ENCODE data around the gene UBE2D4.
"Not testable (repeated sequence)": the region's sequence is repeated elsewhere in the genome, so short reads cannot be mapped to it uniquely, and the experiment has no call there.

Gene UBE2D4

DNA sequence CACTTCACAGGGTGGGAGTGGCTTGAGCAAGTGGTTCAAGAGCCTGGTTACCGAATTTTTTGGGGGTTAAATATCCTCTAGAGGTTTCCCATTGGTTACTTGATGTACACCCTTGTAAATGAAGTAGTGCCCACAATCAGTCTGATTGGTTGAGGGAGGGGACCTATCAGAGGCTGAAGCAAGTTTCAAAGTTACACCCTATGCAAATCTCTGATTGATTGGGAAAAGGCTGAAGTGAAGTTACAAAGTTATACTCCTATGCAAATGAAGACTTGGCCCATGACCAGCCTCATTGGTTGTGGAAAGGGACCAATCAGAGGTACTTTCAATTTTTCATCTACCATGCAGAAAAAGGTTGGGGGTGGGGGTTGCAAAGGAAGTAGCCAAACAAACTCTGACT lies 34.7 kb downstream of the UBE2D4 start:
- FAIRE-seq: no peak
- no peak for DNase-seq (ENCODE audit: insufficient read length, low spot score)

DNA sequence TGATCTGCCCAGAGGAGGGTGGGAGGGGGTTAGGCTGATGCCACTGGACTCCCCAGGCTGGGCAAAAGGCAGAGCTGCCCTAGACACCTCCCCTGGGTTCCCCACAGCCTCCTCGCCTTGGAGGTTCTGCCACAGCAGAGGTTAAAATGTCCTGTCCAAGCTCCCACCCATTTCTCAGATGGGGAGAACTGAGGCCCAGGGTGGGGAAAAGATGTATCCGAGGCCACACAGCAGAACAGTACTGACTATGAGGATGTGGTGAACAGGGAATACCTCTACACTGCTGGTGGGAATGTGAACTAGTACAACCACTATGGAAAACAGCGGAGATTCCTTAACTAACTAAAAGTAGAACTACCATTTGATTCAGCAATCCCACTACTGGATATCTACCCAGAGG lies 40.2 kb downstream of the UBE2D4 start:
- DNase-seq (ENCODE audit: insufficient read length, low spot score); FAIRE-seq: not testable (repeated sequence)

DNA sequence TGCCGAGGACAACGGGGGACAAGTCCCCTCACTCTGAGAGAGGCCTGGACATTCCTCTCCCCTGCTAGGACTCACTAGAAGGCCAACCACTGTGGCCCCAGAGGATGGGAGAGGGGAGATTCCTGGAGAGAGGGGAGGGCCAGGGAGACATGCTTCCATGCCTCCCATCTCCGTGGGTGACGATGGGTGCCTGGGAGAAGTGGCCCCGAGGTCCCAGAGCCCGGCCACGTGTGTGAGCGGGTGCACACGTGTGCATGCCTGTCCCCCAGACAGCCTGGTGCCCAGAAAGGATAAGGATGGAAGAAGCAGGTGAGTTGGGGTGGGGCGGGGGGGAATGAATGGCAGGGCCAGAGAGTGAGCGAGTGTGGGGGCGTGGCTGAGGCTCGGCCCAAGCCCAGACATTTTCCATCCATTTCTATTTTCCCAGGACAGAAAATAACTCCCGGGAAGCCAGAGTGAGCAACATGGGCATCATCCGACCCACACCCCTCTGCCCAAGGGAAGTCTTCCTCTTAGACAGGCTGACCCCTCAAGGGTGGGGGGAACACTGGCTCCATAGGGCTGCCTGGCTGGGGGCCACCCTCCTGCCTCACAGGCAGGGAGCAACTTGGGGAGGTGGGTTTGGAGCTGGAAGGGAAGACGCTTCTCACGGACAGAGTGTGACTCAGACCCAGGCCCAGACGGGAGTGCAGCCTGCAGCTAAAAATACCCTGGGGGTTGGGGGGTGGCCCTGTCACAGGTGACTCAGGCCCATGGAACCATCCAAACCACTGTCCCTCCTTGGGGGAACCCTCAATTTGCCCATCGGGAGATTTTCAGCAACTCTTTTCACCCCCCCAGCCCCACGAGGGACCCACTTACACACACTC lies 42.2 kb downstream of the UBE2D4 start:
- not testable (repeated sequence) for FAIRE-seq

DNA sequence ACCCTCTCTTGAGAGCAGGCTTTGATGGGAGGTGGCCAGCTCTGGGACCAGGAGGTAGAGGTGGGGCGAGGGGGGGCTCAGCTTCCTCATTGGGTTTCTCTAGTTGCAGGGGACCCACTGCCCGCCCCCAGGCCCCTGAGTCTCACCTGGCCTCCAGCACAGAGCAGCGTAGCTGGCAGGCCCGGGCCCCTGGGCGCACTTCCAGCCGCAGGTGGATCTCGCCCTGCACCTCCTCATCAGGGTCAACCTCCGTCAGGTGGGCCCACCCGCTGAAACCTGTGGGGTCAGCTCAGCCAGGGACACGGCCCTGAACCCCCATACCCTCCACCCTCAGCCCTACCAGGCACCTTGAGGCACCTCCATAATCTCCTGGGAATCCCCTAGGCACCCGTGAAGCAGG lies 43.4 kb downstream of the UBE2D4 start:
- DNase-seq (ENCODE audit: insufficient read length, low spot score); FAIRE-seq: not testable (repeated sequence)

More for the DNA sequence above, 42.2 kb downstream of the UBE2D4 start:
- DNase-seq (ENCODE audit: insufficient read length, low spot score): not testable (repeated sequence)

DNA sequence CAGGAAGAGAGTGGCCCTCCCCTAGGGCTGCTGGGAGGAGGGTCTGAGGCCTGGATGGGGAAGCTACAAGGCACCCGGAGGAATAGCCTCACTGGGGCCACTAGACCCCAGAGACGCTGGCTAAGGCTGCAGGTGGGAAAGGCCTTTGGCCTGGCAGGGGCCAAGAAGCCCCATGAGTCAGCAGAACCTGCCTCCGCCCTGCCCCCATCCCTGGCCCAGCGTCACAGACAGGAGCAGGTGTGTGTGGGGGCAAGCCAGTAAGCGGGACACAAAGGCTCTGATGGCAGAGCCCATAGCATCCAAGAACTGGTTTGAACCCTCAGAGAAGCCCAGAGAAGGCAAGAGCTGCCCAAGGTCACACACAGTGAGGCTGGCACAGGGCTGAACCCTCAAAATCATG lies 44.5 kb downstream of the UBE2D4 start:
- not testable (repeated sequence) for FAIRE-seq

DNA sequence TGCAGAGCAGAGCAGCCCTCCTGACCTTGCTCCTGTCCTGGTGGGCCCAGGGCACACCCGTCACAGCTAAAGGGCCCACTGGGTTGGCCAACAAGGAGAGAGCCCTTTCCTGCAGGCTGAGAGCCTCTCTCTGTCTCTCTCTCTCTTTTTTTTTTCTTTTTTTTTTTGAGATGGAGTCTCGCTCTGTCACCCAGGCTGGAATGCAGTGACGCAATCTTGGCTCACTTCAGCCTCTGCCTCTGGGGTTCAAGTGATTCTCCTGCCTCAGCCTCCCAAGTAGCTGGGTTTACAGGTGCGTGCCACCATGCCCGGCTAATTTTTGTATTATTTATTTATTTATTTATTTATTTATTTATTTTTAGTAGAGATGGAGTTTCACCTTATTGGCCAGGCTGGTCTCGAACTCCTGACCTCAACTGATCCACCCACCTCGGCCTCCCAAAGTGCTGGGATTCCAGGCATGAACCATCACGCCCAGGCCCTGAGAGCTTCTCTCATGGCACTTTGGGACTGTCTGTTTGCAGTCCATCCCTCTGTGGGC lies 47.9 kb downstream of the UBE2D4 start:
- DNase-seq (ENCODE audit: insufficient read length, low spot score); FAIRE-seq: not testable (repeated sequence)

More for the DNA sequence above, 44.5 kb downstream of the UBE2D4 start:
- not testable (repeated sequence) for DNase-seq (ENCODE audit: insufficient read length, low spot score)

DNA sequence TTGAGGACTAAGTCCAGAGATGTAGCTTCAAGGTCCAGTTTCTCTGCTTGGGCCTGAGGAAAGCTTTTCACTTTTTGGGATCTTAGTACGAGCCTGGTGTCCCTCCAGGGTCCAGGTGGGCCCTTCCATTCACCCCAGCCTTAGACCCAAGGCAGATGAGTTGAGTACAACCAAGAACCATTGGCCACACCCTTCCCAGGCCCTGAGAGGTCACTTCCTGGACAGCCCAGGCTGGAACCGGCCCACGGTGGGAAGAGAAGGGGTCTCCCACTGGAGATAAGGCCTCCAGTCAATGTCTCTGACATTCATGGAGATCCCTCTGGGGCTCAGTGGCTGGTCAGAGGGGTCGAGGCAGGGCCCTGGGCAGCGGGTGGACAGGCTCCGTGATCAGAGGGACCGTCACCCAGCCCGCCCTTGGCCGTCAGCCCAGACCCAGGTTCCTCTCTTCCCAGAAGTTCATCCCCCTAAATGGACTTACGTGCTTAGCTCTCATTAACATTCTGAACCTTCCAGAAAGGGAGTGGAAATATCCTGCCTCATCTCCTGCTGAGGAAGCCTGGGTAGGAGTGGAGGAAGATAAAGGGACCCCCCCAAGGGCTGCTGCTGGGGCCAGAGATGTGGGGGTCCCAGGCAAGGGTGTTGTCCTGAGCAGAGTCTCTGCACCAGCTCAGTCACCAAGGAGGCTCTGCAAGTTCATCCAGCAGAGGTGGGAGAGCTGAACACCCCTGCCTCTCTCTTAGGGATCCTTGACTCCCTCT lies 48.7 kb downstream of the UBE2D4 start:
- FAIRE-seq; DNase-seq (ENCODE audit: insufficient read length, low spot score): not testable (repeated sequence)

DNA sequence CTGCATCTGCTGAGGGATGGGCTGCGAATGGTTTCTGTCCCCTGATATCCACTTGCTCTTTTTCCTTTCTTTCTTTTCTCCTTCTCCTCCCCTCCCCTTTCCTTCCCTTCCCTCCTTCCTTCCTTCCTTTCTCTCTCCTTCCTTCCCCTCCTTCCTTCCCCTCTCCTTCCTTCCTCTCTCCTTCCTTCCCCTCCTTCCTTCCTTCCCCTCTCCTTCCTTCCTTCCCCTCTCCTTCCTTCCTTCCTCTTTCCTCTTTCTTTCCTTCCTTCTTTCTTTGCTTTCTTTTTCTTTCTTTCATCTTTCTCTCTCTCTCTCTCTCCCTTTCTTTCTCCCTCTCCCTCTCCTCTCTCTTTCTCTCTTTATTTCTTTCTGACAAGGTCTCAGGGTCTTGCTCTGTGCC lies 51.3 kb downstream of the UBE2D4 start:
- FAIRE-seq: no peak
- DNase-seq (ENCODE audit: insufficient read length, low spot score): no peak

DNA sequence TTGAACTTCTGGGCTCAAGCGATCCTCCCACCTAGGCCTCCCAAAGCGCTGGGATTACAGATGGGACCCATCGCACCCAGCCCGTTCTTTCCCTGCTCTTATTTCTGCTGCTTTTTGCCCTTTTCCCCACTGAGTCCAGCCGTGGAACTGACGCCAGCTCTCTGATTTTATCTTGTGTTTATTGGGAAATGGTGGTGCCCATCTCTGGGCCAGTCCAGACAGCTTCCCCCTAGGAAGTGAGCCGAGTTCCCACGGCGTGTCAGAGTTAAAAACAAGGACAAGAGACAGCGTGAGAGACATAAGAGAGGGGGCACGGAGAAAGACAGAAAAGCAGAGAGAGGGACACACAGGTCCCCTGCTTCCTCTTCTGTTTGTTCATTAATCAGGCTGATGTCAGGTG lies 51.9 kb downstream of the UBE2D4 start:
- DNase-seq (ENCODE audit: insufficient read length, low spot score); FAIRE-seq: not testable (repeated sequence)

DNA sequence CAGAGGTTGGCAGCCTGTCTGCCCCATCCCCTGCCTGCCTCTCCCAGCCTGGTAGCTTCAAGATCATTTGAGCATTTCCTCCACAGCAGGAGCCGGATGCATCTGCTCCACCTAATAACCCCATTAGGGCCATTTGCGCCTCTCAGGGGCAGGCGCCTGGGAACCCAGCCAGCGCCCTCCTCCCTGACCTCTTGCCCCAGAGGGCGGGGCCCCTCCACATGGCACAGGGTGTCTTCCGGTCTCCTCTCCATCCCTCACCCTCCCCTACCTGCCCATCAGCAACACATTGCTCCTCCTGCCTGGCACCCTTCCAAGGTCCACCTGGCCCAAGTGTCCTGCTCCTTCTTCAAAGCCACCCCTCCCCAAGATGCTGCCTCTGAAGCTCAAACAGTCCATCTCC lies 56.6 kb downstream of the UBE2D4 start:
- DNase-seq (ENCODE audit: insufficient read length, low spot score); FAIRE-seq: not testable (repeated sequence)

DNA sequence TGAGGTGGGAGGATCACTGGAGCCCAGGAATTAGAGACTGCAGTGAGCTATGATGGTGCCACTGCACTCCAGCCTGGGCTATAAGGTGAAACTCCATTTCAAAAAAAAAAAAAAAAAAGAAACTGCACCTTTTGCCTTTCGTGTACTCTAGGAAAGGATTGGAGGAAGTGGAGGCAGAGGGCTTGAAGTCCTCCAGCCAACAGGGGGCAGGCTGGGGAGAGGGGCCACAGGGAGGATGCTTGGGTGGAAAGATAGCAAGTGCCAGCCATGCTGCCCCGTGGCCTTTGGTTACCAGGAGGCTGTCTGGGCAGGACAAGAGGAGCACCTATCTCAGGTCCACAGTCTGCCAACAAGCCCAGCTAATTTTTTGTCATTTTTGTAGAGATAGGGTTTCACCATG lies 57.5 kb downstream of the UBE2D4 start:
- not testable (repeated sequence) for FAIRE-seq

DNA sequence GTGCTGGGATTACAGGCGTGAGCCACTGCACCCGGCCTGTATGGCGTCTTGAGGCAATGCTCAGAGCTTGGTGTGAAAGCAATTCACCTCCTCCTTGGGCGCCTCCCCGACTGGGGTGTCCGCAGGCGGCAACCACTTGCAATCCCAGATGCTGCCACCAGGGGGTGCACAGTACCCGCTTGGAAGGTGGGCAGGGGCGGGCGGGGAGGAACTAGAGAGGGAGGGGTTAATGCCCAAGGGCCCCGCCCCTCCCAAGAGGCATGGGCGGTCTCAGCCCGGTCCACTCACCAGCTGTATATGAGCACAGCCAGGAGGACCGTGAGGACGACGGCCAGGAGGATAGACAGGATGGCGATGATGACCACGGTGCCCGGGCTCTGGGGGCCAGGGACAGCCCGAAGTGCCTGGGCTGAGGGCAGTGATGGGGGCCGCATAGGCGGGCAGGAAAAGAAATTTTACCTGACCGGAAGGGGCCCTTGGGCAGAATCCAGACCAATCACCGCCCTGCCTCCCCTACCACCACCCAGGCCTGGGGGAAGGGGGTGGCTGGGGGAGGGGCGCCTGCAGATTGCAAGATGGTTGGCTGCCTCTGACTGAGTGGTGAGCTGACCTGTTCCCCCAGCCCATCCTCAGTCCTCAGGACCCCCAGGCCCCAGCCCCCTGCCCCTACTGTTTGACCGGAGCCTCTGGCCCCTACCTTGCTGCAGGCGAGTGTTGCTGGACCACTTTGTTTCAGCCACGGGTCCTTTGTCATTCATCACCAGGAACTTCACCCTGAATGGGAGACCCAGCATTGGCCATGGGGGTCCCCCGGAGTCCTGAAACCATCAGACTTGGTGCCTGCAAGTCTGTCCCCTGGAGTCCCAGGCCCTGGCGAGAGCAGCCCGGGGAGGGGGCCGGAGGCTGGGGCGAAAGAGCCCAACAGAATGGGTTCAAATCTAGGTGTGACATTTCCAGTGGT lies 59.9 kb downstream of the UBE2D4 start:
- peak; percentile 27 for DNase-seq (ENCODE audit: insufficient read length, low spot score)
- FAIRE-seq: not testable (repeated sequence)

More for the DNA sequence above, 57.5 kb downstream of the UBE2D4 start:
- DNase-seq (ENCODE audit: insufficient read length, low spot score): not testable (repeated sequence)

DNA sequence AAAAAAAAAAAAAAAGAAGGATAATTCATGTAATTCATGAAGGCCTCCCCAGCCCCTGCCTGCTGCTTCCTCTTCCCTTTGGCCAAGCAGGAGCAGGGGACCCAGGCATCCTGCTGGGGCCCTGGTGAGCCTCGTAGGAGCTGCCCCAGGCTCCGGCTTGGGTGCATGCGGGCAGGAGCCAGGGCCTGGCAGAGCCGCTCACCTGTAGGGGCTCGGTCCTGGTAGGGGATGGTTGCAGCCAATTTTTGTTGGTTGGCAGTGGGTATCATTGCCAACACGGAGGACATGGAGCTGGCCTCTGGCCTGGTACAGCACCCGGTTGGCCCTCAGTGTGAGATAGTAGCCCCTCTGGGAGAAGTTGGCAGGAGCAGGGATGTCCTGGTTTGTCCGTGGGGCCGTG lies 61.2 kb downstream of the UBE2D4 start:
- FAIRE-seq; DNase-seq (ENCODE audit: insufficient read length, low spot score): not testable (repeated sequence)

DNA sequence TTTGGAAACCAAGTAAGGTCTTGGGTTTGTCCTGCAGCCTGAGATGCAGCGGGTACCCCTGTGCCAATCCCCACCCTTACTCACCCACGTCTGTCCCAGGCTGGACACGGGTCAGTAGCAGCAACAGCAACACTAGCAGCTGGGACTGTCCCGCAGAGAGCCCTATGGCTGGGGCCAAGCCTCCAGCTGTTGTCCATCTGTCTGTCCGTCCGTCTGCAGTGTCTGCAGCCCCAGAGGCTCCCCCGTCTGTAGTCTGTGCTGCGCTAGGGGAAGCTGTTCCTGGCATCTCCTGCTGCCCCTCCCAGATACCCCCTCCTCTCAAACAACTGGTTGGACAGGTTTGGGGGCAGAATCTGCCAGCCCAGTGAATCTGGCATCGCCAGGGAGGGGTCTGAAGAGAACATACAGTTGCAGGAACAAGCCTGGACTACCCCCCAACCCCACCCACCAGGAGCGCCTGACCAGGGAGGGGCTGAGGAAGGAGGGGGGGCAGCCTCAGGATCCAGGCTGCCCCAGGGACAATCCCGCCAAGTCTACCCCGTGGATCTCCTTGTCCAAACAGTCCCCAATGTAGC lies 63.9 kb downstream of the UBE2D4 start:
- FAIRE-seq; DNase-seq (ENCODE audit: insufficient read length, low spot score): not testable (repeated sequence)

DNA sequence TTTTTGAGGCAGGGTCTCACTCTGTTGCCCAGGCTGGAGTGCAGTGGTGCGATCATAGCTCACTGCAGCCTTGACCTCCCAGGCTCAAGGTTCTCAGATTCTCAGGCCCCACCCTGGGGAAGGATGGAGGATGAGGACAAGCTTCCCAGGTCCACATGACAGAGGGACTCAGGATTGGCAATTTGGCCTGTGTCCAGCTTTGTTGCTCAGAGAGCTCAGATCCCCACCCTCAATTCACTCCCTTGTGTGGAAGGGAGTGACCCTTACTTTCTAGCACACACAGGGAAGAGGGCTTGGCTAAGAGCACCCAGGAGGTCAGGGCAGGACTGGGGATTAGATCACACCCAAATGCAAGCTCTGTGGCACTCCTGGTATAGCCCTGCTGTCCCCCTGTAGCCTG lies 64.6 kb downstream of the UBE2D4 start:
- DNase-seq (ENCODE audit: insufficient read length, low spot score); FAIRE-seq: not testable (repeated sequence)

DNA sequence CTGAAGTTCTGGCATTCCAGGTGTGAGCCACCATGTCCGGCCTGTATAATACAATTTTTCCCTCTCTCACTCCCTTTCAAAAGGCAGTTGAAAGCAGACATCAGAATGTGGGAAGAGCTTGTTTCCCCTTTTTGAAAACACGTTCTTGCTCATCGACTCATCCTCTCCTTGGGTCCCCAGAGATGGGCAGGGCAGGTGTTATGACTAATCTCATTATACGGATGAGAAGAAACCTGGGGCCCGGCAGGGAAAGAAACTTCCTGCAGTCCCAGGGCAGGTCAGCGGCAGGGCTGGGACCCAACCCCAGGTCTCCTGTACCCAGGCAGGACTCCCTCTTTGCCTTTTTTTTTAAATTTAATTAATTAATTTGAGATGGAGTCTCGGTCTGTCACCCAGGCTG lies 66.7 kb downstream of the UBE2D4 start:
- FAIRE-seq; DNase-seq (ENCODE audit: insufficient read length, low spot score): not testable (repeated sequence)

DNA sequence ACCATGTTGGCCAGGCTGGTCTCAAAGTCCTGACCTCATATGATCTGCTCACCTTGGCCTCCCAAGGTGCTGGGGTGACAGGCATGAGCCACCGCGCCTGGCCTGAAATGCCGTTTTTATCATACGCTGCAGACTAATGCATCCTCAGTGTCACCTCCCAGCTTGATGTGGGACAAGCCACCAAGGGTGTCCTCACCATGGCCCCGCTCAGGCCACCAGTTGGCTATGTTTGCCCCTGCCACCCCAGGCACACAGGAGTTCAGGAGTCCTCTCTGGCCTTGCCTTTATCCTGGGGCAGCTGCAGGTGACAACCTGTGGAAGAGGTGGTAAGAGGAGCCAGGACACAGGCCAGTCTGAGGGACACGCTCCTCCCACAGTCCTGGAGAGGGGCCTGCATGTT lies 68.4 kb downstream of the UBE2D4 start:
- not testable (repeated sequence) for FAIRE-seq; DNase-seq (ENCODE audit: insufficient read length, low spot score)

DNA sequence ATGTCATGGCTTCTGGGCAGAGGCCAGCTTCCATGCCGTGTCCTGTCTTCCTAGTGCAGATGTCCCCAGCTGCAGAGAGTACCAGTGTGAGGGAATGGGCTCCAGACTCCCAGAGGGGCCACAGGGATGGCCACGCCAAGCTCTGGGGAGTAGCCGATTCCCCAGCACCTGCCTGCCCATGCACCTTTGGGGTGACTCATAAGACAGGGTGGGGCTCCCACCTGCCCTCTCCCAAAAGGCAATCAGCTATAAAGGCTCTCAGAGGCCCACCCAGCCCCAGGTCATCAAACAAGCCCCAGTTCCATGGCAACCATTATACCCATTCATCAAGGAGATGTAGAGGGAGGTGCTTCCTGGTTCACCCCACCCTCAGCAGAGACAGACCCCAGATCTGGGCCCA lies 71.3 kb downstream of the UBE2D4 start, which contains the start of gene SPDYE1:
TSS of gene SPDYE1 (plus strand) at position 366 of the 400 bp plus-strand sequence. CDS start 2,053 bp downstream, outside the sequence.
- FAIRE-seq; DNase-seq (ENCODE audit: insufficient read length, low spot score): not testable (repeated sequence)
